B cell (primary cell): ENCODE results near the gene PACSIN1. TPM values are rescaled to one million over a fixed set of nuclear protein-coding genes. Genes with fewer than 3 reads are reported as not detected.

Source experiments
- ATAC-seq: fragments of 200-7000 bp; cut with Tn5 transposase; one replicate; pipeline ENCODE4 v1.10.0; 2021; ENCODE audit warnings: low read depth, mild to moderate bottlenecking, moderate number of reproducible peaks, moderate library complexity
- CTCF ChIA-PET: fragments of 350-600 bp; sonication (Branson Sonifier 250); formaldehyde crosslinking; loops from one replicate; lab custom pipeline; 2021; ENCODE audit warnings: antibody characterized with exemption, inconsistent platforms; lab: Charles Lee
- POLR2A ChIA-PET: fragments of 350-600 bp; sonication (Branson Sonifier 250); formaldehyde crosslinking; loops from one replicate; lab custom pipeline; 2021; ENCODE audit warnings: antibody characterized with exemption; lab: Charles Lee
- DNase-seq: peaks from one replicate; pipeline ENCODE4 v3.0.0; 2013
- H2AFZ ChIP-seq: 2 replicates; pipeline ENCODE4 v1.6.1; 2012; ENCODE audit warnings: mild to moderate bottlenecking, low read depth, low read length; ENCODE audit not compliant: insufficient read depth, poor library complexity, severe bottlenecking
- H3K27ac ChIP-seq, 2 donors: 1 replicate in 1 of 2; 2 replicates in 1 of 2; pipeline ENCODE4 v1.5.1; 2012 to 2013; ENCODE audit warnings: low read length in 2 of 2, mild to moderate bottlenecking in 2 of 2, moderate library complexity in 1 of 2
- H3K27me3 ChIP-seq, 4 experiments: fragments of 200-600 bp in 1 of 4; sonication (generic) in 1 of 4; replicated peaks in 1 of 4; 1 replicate in 2 of 4; 2 replicates in 2 of 4; pipeline versions ENCODE4 v1.6.1 to v1.7.0; 2013 to 2016; ENCODE audit warnings: low read length in 3 of 4, mild to moderate bottlenecking in 2 of 4, mixed read lengths in 1 of 4, moderate library complexity in 1 of 4; ENCODE audit not compliant: insufficient read depth in 4 of 4, control insufficient read depth in 3 of 4; ENCODE audit errors: control extremely low read depth in 1 of 4
- H3K36me3 ChIP-seq, 2 experiments: replicated peaks in 1 of 2; 1 replicate in 1 of 2; 2 replicates in 1 of 2; pipeline versions ENCODE4 v1.6.1 to v1.7.1; 2013; ENCODE audit warnings: low read length in 1 of 2; ENCODE audit not compliant: insufficient read depth in 2 of 2, control insufficient read depth in 1 of 2; ENCODE audit errors: control extremely low read depth in 1 of 2, extremely low read depth in 1 of 2
- H3K4me1 ChIP-seq, 2 donors: fragments of 200-600 bp in 1 of 2; sonication (generic) in 1 of 2; 1 replicate in 1 of 2; 2 replicates in 1 of 2; pipeline versions ENCODE4 v1.5.1 to v1.6.1; 2013 to 2017; ENCODE audit warnings: low read length in 2 of 2; ENCODE audit not compliant: control insufficient read depth in 2 of 2, insufficient read depth in 2 of 2
- H3K4me2 ChIP-seq: replicated peaks from 2 replicates; pipeline ENCODE3; 2012; ENCODE audit warnings: mild to moderate bottlenecking, low read depth, low read length; ENCODE audit not compliant: poor library complexity, severe bottlenecking
- H3K4me3 ChIP-seq, 5 experiments: fragments of 200-600 bp in 1 of 5; sonication (generic) in 1 of 5; 1 replicate in 3 of 5; 2 replicates in 2 of 5; pipeline versions ENCODE4 v1.5.1 to v1.7.0; 2011 to 2016; ENCODE audit warnings: low read length in 4 of 5, mild to moderate bottlenecking in 4 of 5, low read depth in 2 of 5, control low read depth in 1 of 5, moderate library complexity in 1 of 5; ENCODE audit not compliant: insufficient read depth in 1 of 5; ENCODE audit errors: control extremely low read depth in 1 of 5, extremely low read depth in 1 of 5
- H3K79me2 ChIP-seq: fragments of 200-600 bp; sonication (generic); one replicate; pipeline ENCODE4 v1.6.0; 2016; ENCODE audit warnings: low read length; ENCODE audit not compliant: control insufficient read depth, insufficient read depth
- H3K9ac ChIP-seq: fragments of 200-600 bp; sonication (generic); 2 replicates; pipeline ENCODE4 v1.6.1; 2017; ENCODE audit warnings: mild to moderate bottlenecking, low read length, moderate library complexity
- H3K9me3 ChIP-seq, 3 donors: one replicate each; pipeline versions ENCODE4 v1.6.1 to v1.7.1; 2013; ENCODE audit warnings: low read length in 2 of 3; ENCODE audit not compliant: control insufficient read depth in 2 of 3, insufficient read depth in 1 of 3; ENCODE audit errors: control extremely low read depth in 1 of 3
- H4K20me1 ChIP-seq: 2 replicates; pipeline ENCODE4 v1.6.0; 2012; ENCODE audit warnings: mild to moderate bottlenecking, low read length; ENCODE audit not compliant: insufficient read depth, control insufficient read depth, poor library complexity, severe bottlenecking
- H3K27ac Mint-ChIP-seq: one replicate; pipeline ENCODE4 v1.8.0; 2021; ENCODE audit warnings: mixed read lengths
- H3K27me3 Mint-ChIP-seq: one replicate; pipeline ENCODE4 v1.8.0; 2021; ENCODE audit warnings: mixed read lengths
- H3K4me1 Mint-ChIP-seq: one replicate; pipeline ENCODE4 v1.8.0; 2021; ENCODE audit warnings: mixed read lengths
- H3K4me3 Mint-ChIP-seq: one replicate; pipeline ENCODE4 v1.8.0; 2021; ENCODE audit warnings: mixed read lengths
- H3K9me3 Mint-ChIP-seq: one replicate; pipeline ENCODE4 v1.8.0; 2022; ENCODE audit warnings: mixed read lengths; ENCODE audit not compliant: insufficient read depth
- CTCF ChIP-seq: fragments of 200-600 bp; IDR thresholded peaks from one replicate; pipeline ENCODE4 v1.8.0; 2022; ENCODE audit warnings: antibody characterized with exemption, mild to moderate bottlenecking
- EZH2 ChIP-seq: IDR thresholded peaks from 2 replicates; pipeline ENCODE4 v1.6.1; 2012; ENCODE audit warnings: borderline replicate concordance, low read depth, mild to moderate bottlenecking, moderate library complexity, low read length; ENCODE audit not compliant: insufficient read depth, poor library complexity, severe bottlenecking
- WGBS: methylation state at CpG from one replicate; pipeline ENCODE4 v1.1.5; 2013; ENCODE audit warnings: missing lambda C conversion rate; ENCODE audit not compliant: insufficient coverage; 5-methylcytosine and 5-hydroxymethylcytosine counted together
- intact Hi-C: fragments of 100-400 bp; cut with micrococcal nuclease; formaldehyde crosslinking; loops from one replicate; pipeline ENCODE4 v1.10.0; 2022
- polyA plus RNA-seq: library from polyadenylated mRNA; depleted of rRNA; stranded (reverse); fragments of >200 nt; gene quantifications from 2 replicates; pipeline ENCODE4 v1.2.3, GENCODE V29; 2012
- total RNA-seq, 2 donors: library from RNA; stranded (reverse); fragments of 120-200 nt in 1 of 2; gene quantifications; 1 replicate in 1 of 2; 2 replicates in 1 of 2; pipeline versions ENCODE4 v1.2.3 to v1.2.4, GENCODE V29; 2013 to 2022

PACSIN1 gene
- total and polyA plus RNA-seq, 2 donors (not counting 1 experiment from before 2014, with no cell fraction given), result 0.18 to 0.20 TPM

DNA sequence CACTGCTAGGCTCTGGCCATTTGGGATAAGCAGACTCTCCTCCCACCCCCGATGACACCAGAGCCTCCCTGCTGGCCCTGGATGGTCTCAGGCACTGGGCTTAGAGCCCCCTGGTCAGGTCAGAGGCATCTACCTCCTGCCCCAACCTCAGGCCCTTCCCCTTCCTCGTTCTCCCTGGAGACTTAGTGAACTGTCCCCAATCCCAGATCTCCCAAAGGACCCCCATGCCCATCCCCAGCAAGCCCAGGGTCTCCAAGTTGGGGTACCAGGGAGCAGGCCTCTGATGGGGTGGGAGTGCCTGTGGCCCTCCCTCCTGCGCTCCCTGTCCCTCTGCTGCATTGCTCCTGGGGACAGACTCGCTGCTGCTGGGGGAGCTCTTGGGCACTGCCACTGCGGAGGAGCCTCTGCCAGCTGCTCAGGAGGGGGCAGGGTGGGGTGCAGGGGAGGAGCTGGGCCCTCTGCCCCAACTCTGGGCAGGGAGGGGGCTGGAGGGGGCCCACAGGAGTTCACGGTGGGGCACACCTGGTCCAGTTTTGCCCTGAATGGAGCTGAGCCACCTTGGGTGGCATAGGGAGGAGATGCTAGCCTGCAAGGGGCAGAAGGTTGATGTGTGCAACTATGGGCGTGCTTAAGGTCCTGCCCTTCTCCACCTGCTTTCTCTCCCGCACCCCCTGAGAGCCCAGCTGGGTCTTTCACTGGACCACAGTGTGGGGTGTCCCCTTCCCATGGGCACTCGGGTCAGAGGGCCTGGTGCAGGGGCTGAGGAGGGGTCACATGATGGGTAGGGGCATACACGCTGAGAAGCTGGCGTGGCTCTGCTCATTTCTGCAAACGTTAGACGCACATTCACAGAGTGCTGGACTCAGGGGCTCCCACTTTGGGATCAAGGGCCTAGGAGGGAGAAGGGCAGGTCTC, 49.9 kb downstream of the PACSIN1 start:
- H3K4me3 Mint-ChIP-seq, result no peak overlapping the region
- no peaks in the 10 kb centered on the region for H3K4me1 Mint-ChIP-seq
- Histone ChIP-seq H2AFZ (no peak overlapping the region), H3K79me2 (no peaks in the 10 kb centered on the region), H3K4me2 (no peak overlapping the region), H4K20me1 (no peaks in the 10 kb centered on the region), H3K36me3 (no peaks in the 10 kb centered on the region), H3K4me3 (no peak overlapping the region), H3K9ac (no peak overlapping the region), H3K9me3 (peaks cover 0 to 2% (median 0%) of the 10 kb centered on the region in 3 donors), H3K27me3 (peaks cover 0 to 10% (median 0%) of the 10 kb centered on the region in 4 experiments), H3K27ac (no peak overlapping the region), H3K4me1 (no peaks in the 10 kb centered on the region)
- ChIA-PET CTCF (no interaction called here), POLR2A (no interaction called here)
- ATAC-seq (no peak), DNase-seq (no peak)
- intact Hi-C loops, result no loop called here
- peaks cover 11% of the 10 kb centered on the region for H3K27me3 Mint-ChIP-seq
- TF ChIP-seq CTCF, result no peak
- TF ChIP-seq EZH2, result no peak
- whole genome bisulfite sequencing, result 90% methylated on average over 12 of the region's 13 CpGs
- H3K9me3 Mint-ChIP-seq, result no peaks in the 10 kb centered on the region
- H3K27ac Mint-ChIP-seq, result no peak overlapping the region
